Vagina (tissue), 2 donors: ENCODE data around the gene ACACA.

Experiments
- CTCF ChIP-seq, 3 experiments: fragments of 450-650 bp in 2 of 3; fragments of 200-600 bp in 1 of 3; sonication (generic) in 1 of 3; IDR thresholded peaks; one replicate each; pipeline ENCODE4 v1.5.1; 2017 to 2019; ENCODE audit warnings: antibody characterized with exemption in 3 of 3, mild to moderate bottlenecking in 2 of 3, moderate library complexity in 2 of 3
- POLR2A ChIP-seq, 2 donors: fragments of 450-650 bp; IDR thresholded peaks; one replicate each; pipeline ENCODE4 v1.6.1; 2017; ENCODE audit warnings: antibody characterized with exemption in 2 of 2, mild to moderate bottlenecking in 2 of 2, moderate library complexity in 2 of 2
- POLR2AphosphoS5 ChIP-seq, 2 donors: sonication (generic); formaldehyde crosslinking; IDR thresholded peaks; one replicate each; pipeline ENCODE4 v1.9.0; 2017; ENCODE audit warnings: antibody characterized with exemption in 2 of 2, mild to moderate bottlenecking in 2 of 2, low read depth in 1 of 2; ENCODE audit not compliant: insufficient read depth in 1 of 2

DNA sequence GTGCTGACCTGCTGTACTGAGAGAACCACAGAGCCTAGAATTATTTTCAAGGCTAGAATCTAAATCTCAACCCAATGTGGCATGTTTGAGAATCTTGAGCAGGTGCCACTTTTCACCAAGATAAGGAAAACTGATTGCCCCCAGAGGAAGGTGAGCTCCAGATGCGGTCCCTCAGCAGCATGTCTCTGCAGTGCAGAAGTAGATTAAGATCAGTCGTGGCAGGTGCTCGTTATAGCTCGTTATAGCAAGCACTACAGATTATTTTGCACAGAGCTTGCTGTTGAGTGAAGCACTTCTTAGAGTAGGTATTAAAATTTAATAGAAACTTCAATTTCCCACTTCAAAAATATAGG, 281.8 kb downstream of the ACACA start:
- no peak for TF ChIP-seq CTCF (IDR thresholded peaks at IDR 0.05)
- TF ChIP-seq POLR2AphosphoS5 (IDR thresholded peaks at IDR 0.05; ENCODE audit: insufficient read depth in 1 of 2, low read depth in 1 of 2), result no peak
- no peak for TF ChIP-seq POLR2A (IDR thresholded peaks at IDR 0.05)
